Neutrophil (primary cell): ENCODE results near the gene NMS.

Experiments used
- H3K27ac ChIP-seq: fragments of 200-600 bp; sonication (generic); 2 replicates; pipeline ENCODE4 v1.5.1; 2016; ENCODE audit warnings: mild to moderate bottlenecking, moderate library complexity
- H3K27me3 ChIP-seq: fragments of 200-600 bp; sonication (generic); 2 replicates; pipeline ENCODE4 v1.6.0; 2016; ENCODE audit warnings: mild to moderate bottlenecking
- H3K36me3 ChIP-seq: fragments of 200-600 bp; sonication (generic); 2 replicates; pipeline ENCODE4 v1.5.1; 2017
- H3K4me1 ChIP-seq, 2 experiments: fragments of 200-600 bp in 1 of 2; sonication (generic) in 1 of 2; 1 replicate in 1 of 2; 2 replicates in 1 of 2; pipeline versions ENCODE4 v1.5.1 to v1.6.1; 2013 to 2016; ENCODE audit warnings: low read depth in 1 of 2, low read length in 1 of 2, mild to moderate bottlenecking in 1 of 2, moderate library complexity in 1 of 2; ENCODE audit not compliant: control insufficient read depth in 1 of 2, insufficient read depth in 1 of 2
- H3K4me3 ChIP-seq, 2 experiments: fragments of 200-600 bp in 1 of 2; sonication (generic) in 1 of 2; 1 replicate in 1 of 2; 2 replicates in 1 of 2; pipeline ENCODE4 v1.5.1; 2013 to 2016; ENCODE audit warnings: low read depth in 1 of 2, low read length in 1 of 2, mild to moderate bottlenecking in 1 of 2, moderate library complexity in 1 of 2
- H3K9me3 ChIP-seq: fragments of 200-600 bp; sonication (generic); 2 replicates; pipeline ENCODE4 v1.5.1; 2016
- TF ChIP-seq, protein P1 (sequence below): fragments of 200-600 bp; sonication (generic); IDR thresholded peaks from 2 replicates; pipeline ENCODE4 v1.5.1; 2016; ENCODE audit warnings: antibody characterized with exemption

Gene NMS

DNA sequence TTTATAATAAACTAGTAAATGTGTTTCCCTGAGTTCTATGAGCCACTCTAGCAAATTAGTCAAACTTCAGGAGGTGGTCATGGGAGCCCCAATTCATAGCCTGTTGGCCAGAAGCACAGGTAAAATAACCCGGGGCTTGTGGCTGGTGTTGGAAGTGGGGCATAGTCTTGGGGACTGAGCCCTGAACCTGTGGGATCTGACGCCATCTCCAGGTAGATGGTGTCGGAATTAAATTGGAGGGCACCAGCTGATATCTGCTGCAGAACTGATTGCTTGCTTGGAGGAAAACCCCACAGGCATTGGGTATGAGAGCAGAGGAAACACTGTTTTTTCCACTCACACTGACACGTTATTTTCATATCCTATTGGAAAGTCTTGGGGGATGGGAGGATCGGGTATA, 14.1 kb downstream of the NMS start:
- Histone ChIP-seq H3K36me3 (no peaks in the 10 kb centered on the region), H3K9me3 (no peaks in the 10 kb centered on the region), H3K4me3 (no peak overlapping the region), H3K4me1 (no peaks in the 10 kb centered on the region), H3K27ac (no peak overlapping the region), H3K27me3 (no peaks in the 10 kb centered on the region)
- TF ChIP-seq, protein P1, sequence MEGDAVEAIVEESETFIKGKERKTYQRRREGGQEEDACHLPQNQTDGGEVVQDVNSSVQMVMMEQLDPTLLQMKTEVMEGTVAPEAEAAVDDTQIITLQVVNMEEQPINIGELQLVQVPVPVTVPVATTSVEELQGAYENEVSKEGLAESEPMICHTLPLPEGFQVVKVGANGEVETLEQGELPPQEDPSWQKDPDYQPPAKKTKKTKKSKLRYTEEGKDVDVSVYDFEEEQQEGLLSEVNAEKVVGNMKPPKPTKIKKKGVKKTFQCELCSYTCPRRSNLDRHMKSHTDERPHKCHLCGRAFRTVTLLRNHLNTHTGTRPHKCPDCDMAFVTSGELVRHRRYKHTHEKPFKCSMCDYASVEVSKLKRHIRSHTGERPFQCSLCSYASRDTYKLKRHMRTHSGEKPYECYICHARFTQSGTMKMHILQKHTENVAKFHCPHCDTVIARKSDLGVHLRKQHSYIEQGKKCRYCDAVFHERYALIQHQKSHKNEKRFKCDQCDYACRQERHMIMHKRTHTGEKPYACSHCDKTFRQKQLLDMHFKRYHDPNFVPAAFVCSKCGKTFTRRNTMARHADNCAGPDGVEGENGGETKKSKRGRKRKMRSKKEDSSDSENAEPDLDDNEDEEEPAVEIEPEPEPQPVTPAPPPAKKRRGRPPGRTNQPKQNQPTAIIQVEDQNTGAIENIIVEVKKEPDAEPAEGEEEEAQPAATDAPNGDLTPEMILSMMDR, result no peak

DNA sequence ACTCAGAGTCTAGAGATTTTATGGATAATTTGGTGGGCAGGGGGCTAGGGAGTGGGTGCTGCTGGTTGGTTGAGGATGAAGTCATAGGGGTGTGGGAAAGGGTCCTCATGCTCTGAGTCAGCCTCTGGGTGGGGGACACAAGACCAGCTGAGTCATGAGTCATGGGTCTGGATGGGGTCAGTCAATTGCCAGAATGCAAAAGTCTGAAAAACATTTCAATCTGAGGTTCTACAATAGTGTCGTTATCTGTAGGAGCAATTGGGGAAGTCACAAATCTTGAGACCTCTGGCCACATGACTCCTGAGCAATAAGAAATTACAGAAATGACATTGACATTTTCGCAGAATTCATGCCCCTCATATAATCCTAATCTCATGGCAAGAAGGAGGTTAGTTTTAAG, 15.1 kb downstream of the NMS start:
- Histone ChIP-seq H3K36me3 (no peaks in the 10 kb centered on the region), H3K9me3 (no peaks in the 10 kb centered on the region), H3K27ac (no peak overlapping the region), H3K4me3 (no peak overlapping the region), H3K27me3 (no peaks in the 10 kb centered on the region), H3K4me1 (no peaks in the 10 kb centered on the region)
- TF ChIP-seq, protein P1, result no peak

DNA sequence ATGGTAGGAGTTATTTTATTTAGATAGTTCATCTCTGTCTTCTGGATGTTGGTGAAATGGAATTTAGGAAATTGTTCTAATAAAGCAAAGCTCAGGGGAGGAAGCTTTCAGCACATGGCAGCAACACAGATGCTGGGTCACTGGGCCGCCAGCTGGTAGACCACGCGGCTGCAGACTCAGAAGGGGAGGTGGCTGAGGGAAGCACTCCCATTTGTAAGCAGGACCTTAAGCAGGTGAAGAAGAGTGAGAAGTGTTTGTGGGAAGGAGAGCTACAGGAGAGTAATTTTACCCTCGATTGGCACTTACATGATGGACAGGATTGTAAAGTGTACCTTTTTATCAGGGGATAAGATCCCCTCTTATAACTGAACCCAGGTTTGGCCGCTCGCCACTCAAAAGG, 24.4 kb downstream of the NMS start:
- Histone ChIP-seq H3K9me3 (no peaks in the 10 kb centered on the region), H3K27me3 (peaks cover 4% of the 10 kb centered on the region), H3K27ac (no peak overlapping the region), H3K4me3 (no peak overlapping the region), H3K36me3 (no peaks in the 10 kb centered on the region), H3K4me1 (no peaks in the 10 kb centered on the region)
- TF ChIP-seq, protein P1, result no peak

DNA sequence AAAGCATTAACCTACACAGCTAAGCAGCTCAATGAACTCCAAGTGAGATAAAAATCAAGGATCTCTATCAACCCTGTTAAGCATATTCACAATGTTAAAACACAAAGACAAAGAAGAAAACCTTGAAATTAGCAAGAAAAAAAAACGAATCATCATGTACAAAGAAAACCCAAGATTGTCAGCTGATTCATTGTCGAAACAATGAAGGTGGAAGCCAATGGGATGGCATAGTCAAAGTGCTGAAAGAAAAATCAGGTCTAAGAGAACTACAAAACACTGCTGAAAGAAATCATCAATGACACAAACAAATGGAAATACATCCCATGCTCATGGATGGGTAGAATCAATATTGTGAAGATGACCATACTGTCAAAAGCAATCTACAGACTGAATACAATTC, 32.5 kb downstream of the NMS start:
- Histone ChIP-seq H3K36me3 (no peaks in the 10 kb centered on the region), H3K4me3 (no peak overlapping the region), H3K27ac (no peak overlapping the region), H3K27me3 (no peaks in the 10 kb centered on the region), H3K9me3 (no peaks in the 10 kb centered on the region), H3K4me1 (no peaks in the 10 kb centered on the region)
- TF ChIP-seq, protein P1, result no peak

DNA sequence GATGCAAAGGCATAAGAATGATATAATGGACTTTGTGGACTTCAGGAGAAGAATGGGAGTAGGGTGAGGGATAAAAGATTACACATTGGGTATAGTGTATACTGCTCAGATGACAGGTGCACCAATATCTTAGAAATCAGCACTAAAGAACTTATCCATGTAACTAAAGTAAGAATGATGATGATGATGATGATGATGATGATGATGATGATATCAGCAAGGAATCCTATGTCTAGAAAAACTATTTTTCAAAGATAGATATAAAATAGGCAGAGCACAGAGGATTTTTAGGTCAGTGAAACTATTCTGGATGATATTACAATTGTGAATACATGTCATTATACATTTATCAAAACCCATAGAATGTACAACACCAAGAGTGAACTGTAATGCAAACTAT, 34.3 kb downstream of the NMS start:
- no peaks in the 10 kb centered on the region for H3K27me3 ChIP-seq
- H3K36me3 ChIP-seq, result no peaks in the 10 kb centered on the region
- TF ChIP-seq, protein P1, result no peak
- H3K27ac ChIP-seq, result no peak overlapping the region
- H3K9me3 ChIP-seq, result no peaks in the 10 kb centered on the region
- no peaks in the 10 kb centered on the region for H3K4me1 ChIP-seq
- H3K4me3 ChIP-seq, result no peak overlapping the region

DNA sequence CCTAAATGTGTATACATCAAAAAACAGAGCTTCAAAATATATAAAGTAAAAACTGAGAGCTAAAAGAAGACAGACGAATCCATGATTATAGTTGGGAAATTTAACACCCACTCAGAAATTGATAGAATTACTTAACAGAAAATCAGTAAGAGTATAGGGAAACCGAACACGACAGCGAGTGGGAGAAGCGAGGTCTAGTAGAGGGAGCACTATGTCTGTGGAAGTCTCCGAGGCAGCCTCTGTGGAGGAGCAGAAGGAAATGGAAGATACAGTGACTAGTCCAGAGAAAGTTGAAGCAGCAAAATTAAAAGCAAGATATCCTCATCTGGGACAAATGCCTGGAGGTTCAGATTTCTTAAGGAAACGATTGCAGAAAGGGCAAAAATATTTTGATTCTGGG, 38.8 kb downstream of the NMS start:
- no peak overlapping the region for H3K27ac ChIP-seq
- H3K27me3 ChIP-seq, result no peaks in the 10 kb centered on the region
- no peaks in the 10 kb centered on the region for H3K36me3 ChIP-seq
- no peak overlapping the region for H3K4me3 ChIP-seq
- TF ChIP-seq, protein P1, result no peak
- no peaks in the 10 kb centered on the region for H3K4me1 ChIP-seq
- no peaks in the 10 kb centered on the region for H3K9me3 ChIP-seq
